ENCODE data around the gene PFKFB3.

Gene PFKFB3

DNA sequence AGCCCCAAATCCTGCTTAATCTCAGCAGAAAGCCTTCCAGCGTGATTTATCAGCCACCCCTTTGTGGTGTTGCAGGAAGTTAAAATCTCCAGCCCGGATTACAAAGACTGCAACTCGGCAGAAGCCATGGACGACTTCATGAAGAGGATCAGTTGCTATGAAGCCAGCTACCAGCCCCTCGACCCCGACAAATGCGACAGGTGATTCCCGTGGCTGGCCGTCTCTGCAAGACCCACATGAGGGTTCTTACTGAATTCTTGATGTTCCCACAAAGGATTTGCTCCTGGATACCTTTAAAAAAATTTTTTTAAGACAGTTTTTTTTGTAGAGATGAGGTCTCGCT, 16.7 kb downstream of the PFKFB3 start:
- DNase-seq (ENCODE audit: low read depth in 4 of 4, low spot score in 1 of 4), result no peak

GRCh38 chr10:6220418-6221191, 17.9 kb downstream of the PFKFB3 start:
- no peak for DNase-seq (ENCODE audit: low read depth in 4 of 4, low spot score in 1 of 4)

GRCh38 chr10:6221192-6221940, 18.6 kb downstream of the PFKFB3 start:
- no peak for DNase-seq (ENCODE audit: low read depth in 4 of 4, low spot score in 1 of 4)

- no peak for DNase-seq (ENCODE audit: low read depth in 4 of 4, low spot score in 1 of 4)
Measured at GRCh38 chr10:6221971-6222751, 19.4 kb downstream of the PFKFB3 start.

DNA sequence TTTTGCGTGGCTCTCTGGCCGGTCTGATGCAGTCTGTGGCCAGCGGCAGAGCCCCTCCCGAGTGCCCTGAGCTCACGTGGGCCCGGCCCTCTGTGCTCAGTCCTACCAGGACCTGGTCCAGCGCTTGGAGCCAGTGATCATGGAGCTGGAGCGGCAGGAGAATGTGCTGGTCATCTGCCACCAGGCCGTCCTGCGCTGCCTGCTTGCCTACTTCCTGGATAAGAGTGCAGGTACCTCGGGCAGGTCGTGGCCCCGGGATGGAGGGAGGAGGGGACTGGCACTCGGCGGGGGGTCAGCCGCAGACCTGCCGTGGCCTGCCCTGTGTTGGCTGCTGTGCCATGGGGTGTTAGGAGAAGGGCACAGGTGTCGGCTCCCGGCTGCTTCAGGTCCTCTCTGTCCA, 20.0 kb downstream of the PFKFB3 start:
- no peak for DNase-seq (ENCODE audit: low read depth in 4 of 4, low spot score in 1 of 4)

- DNase-seq (ENCODE audit: low read depth in 4 of 4, low spot score in 1 of 4), result no peak
Measured at GRCh38 chr10:6223981-6224380, 21.2 kb downstream of the PFKFB3 start.

- DNase-seq (ENCODE audit: low read depth in 4 of 4, low spot score in 1 of 4), result no peak
Measured at GRCh38 chr10:6224781-6225180, 22.0 kb downstream of the PFKFB3 start.

GRCh38 chr10:6225263-6225814, 22.6 kb downstream of the PFKFB3 start:
- no peak for DNase-seq (ENCODE audit: low read depth in 4 of 4, low spot score in 1 of 4)

DNA sequence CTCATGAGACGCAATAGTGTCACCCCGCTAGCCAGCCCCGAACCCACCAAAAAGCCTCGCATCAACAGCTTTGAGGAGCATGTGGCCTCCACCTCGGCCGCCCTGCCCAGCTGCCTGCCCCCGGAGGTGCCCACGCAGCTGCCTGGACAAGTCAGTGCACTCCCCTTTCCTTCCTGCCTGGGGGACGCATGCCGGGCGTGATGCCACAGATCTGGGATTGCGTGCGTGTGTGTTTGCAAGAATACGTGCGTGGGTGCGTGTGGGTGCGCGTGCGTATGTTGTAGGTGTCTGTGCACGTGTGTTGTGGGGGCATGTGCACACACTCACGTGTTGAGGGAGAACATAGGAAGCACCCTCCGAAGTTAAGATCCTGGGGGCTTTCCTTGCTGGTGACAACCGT, 23.5 kb downstream of the PFKFB3 start:
- no peak for DNase-seq (ENCODE audit: low read depth in 4 of 4, low spot score in 1 of 4)

- no peak for DNase-seq (ENCODE audit: low read depth in 4 of 4, low spot score in 1 of 4)
Measured at GRCh38 chr10:6227346-6227745, 24.6 kb downstream of the PFKFB3 start.

- no peak for DNase-seq (ENCODE audit: low read depth in 4 of 4, low spot score in 1 of 4)
Measured at GRCh38 chr10:6228010-6228511, 25.3 kb downstream of the PFKFB3 start.

- no peak for DNase-seq (ENCODE audit: low read depth in 4 of 4, low spot score in 1 of 4)
Measured at GRCh38 chr10:6228647-6229046, 25.9 kb downstream of the PFKFB3 start.

DNA sequence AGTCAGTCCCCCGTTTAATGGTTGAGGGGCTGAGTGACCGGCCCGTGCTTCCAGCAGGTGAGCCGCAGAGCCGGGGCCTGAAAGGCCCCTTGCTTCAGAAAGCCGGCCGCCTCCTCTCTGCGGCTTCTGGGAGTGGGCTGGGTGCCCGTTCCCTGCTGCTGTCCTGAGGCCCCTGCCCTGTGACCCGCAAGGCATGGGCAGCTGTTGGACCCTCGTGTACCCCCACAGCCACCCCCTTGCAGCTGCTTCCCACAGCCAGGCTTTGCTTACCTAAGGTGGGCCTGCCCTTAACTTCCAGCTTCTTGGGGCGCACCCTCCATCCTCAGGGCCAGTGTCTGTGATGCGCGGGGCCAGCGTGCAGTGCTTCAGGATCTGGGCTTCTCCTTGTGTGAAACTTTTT, 26.6 kb downstream of the PFKFB3 start:
- no peak for DNase-seq (ENCODE audit: low read depth in 4 of 4, low spot score in 1 of 4)

GRCh38 chr10:6229746-6230145, 27.0 kb downstream of the PFKFB3 start:
- DNase-seq (ENCODE audit: low read depth in 4 of 4, low spot score in 1 of 4), result no peak

- DNase-seq (ENCODE audit: low read depth in 4 of 4, low spot score in 1 of 4), result no peak
Measured at GRCh38 chr10:6230315-6230714, 27.6 kb downstream of the PFKFB3 start.

GRCh38 chr10:6231146-6231545, 28.4 kb downstream of the PFKFB3 start:
- DNase-seq (ENCODE audit: low read depth in 4 of 4, low spot score in 1 of 4), result no peak

DNA sequence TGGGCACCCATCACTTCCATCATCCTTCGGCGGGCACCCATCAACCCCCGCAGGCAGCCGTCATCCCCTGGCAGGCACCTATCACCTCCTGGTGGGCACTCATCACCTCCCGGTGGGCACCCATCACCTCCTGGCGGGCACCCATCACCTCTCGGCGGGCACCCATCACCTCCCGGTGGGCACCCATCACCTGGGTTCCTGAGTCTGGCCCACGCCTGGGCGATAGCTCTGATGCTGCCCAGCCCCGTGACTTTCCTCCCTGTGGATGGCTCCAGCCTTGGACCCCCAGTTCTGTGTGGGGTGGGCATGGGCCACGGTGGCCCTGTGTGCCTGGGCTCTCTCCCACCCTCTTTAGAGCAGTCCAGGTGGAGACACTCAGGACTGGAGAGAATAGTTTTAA, 29.0 kb downstream of the PFKFB3 start:
- DNase-seq (ENCODE audit: low read depth in 4 of 4, low spot score in 1 of 4), result no peak

GRCh38 chr10:6232225-6232807, 29.6 kb downstream of the PFKFB3 start:
- DNase-seq (ENCODE audit: low read depth in 4 of 4, low spot score in 1 of 4), result no peak

GRCh38 chr10:6232846-6233724, 30.4 kb downstream of the PFKFB3 start:
- no peak for DNase-seq (ENCODE audit: low read depth in 4 of 4, low spot score in 1 of 4)

DNA sequence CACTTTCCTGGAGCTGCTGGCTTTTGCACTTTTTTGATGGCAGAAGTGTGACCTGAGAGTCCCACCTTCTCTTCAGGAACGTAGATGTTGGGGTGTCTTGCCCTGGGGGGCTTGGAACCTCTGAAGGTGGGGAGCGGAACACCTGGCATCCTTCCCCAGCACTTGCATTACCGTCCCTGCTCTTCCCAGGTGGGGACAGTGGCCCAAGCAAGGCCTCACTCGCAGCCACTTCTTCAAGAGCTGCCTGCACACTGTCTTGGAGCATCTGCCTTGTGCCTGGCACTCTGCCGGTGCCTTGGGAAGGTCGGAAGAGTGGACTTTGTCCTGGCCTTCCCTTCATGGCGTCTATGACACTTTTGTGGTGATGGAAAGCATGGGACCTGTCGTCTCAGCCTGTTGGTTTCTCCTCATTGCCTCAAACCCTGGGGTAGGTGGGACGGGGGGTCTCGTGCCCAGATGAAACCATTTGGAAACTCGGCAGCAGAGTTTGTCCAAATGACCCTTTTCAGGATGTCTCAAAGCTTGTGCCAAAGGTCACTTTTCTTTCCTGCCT, 31.1 kb downstream of the PFKFB3 start:
- DNase-seq (ENCODE audit: low read depth in 4 of 4, low spot score in 1 of 4), result no peak
